Fibroblast of lung (primary cell): ENCODE results near the gene HAGH.

Experiments used
- EZH2 ChIP-seq: IDR thresholded peaks from 2 replicates; pipeline ENCODE4 v1.5.1; 2012; ENCODE audit warnings: low read length, control low read depth, mild to moderate bottlenecking; ENCODE audit errors: missing control alignments
- TF ChIP-seq, protein P1 (sequence below), 2 donors: IDR thresholded peaks in 1 of 2; conservative IDR thresholded peaks in 1 of 2; 1 replicate in 1 of 2; 2 replicates in 1 of 2; pipeline ENCODE4 v1.5.1; 2011 to 2012; ENCODE audit warnings: low read length in 2 of 2, control low read depth in 1 of 2, inconsistent platforms in 1 of 2, low read depth in 1 of 2, mild to moderate bottlenecking in 1 of 2

GRCh38 chr16:1788708-1789100 lies 37.9 kb downstream of the HAGH start:
- TF ChIP-seq, protein P1, sequence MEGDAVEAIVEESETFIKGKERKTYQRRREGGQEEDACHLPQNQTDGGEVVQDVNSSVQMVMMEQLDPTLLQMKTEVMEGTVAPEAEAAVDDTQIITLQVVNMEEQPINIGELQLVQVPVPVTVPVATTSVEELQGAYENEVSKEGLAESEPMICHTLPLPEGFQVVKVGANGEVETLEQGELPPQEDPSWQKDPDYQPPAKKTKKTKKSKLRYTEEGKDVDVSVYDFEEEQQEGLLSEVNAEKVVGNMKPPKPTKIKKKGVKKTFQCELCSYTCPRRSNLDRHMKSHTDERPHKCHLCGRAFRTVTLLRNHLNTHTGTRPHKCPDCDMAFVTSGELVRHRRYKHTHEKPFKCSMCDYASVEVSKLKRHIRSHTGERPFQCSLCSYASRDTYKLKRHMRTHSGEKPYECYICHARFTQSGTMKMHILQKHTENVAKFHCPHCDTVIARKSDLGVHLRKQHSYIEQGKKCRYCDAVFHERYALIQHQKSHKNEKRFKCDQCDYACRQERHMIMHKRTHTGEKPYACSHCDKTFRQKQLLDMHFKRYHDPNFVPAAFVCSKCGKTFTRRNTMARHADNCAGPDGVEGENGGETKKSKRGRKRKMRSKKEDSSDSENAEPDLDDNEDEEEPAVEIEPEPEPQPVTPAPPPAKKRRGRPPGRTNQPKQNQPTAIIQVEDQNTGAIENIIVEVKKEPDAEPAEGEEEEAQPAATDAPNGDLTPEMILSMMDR (conservative IDR thresholded peaks at IDR 0.05 in 1 of 2, IDR thresholded peaks at IDR 0.05 in 1 of 2; ENCODE audit: low read depth in 1 of 2, low read length in 2 of 2), result no peak
- no peak for TF ChIP-seq EZH2
